Breast epithelium (tissue), 4 donors: ENCODE results near the gene DTNB. TPM values are rescaled to one million over a fixed set of nuclear protein-coding genes. Genes with fewer than 3 reads are reported as not detected.

Experiments
- DNase-seq, 2 donors: peaks; one replicate each; pipeline ENCODE4 v3.0.0-alpha.2; 2019; ENCODE audit warnings: low spot score in 2 of 2
- H3K27ac ChIP-seq, 2 donors: fragments of 200-600 bp; sonication (generic) in 1 of 2; one replicate each; pipeline ENCODE4 v1.5.1; 2016 to 2019; ENCODE audit warnings: mild to moderate bottlenecking in 1 of 2
- H3K27me3 ChIP-seq, 2 donors: fragments of 200-600 bp; sonication (generic) in 1 of 2; one replicate each; pipeline versions ENCODE4 v1.5.1 to v1.6.0; 2017 to 2019; ENCODE audit warnings: control low read depth in 1 of 2, mild to moderate bottlenecking in 1 of 2
- H3K36me3 ChIP-seq: fragments of 200-600 bp; one replicate; pipeline ENCODE4 v1.5.1; 2019
- H3K4me1 ChIP-seq, 2 donors: fragments of 200-600 bp; sonication (generic); one replicate each; pipeline ENCODE4 v1.5.1; 2016 to 2019; ENCODE audit warnings: control low read depth in 1 of 2
- H3K4me3 ChIP-seq, 3 donors: fragments of 200-600 bp; sonication (generic); 1 replicate in 2 of 3; 2 replicates in 1 of 3; pipeline ENCODE4 v1.5.1; 2016 to 2019; ENCODE audit warnings: mild to moderate bottlenecking in 3 of 3, moderate library complexity in 2 of 3
- H3K9me3 ChIP-seq, 2 donors: fragments of 200-600 bp; sonication (generic) in 1 of 2; one replicate each; pipeline ENCODE4 v1.5.1; 2016 to 2019; ENCODE audit warnings: control low read depth in 1 of 2
- POLR2A ChIP-seq: fragments of 450-650 bp; IDR thresholded peaks from one replicate; pipeline ENCODE4 v1.6.1; 2016; ENCODE audit warnings: antibody characterized with exemption, mild to moderate bottlenecking, moderate library complexity
- POLR2AphosphoS5 ChIP-seq, 3 donors: sonication (generic); formaldehyde crosslinking; IDR thresholded peaks; one replicate each; pipeline ENCODE4 v1.6.1; 2017; ENCODE audit warnings: antibody characterized with exemption in 3 of 3
- intact Hi-C: fragments of 100-400 bp; cut with DNase I; formaldehyde crosslinking; loops from one replicate; pipeline ENCODE4 v1.15.1; 2023; ENCODE audit warnings: low total_unique reads
- total RNA-seq, 3 donors: library from RNA; depleted of rRNA; stranded (reverse); fragments of >200 nt; gene quantifications; one replicate each; pipeline ENCODE4 v1.1.0, GENCODE V29; 2016
- TF ChIP-seq, protein P1 (sequence below), 3 donors: fragments of 450-650 bp; IDR thresholded peaks; one replicate each; pipeline ENCODE4 v1.5.1; 2016 to 2017; ENCODE audit warnings: antibody characterized with exemption in 3 of 3, mild to moderate bottlenecking in 3 of 3, moderate library complexity in 3 of 3

DTNB gene
- total RNA-seq, 3 donors from 2014 or later: 7.8 to 63.4 (median 44.9) TPM

DNA sequence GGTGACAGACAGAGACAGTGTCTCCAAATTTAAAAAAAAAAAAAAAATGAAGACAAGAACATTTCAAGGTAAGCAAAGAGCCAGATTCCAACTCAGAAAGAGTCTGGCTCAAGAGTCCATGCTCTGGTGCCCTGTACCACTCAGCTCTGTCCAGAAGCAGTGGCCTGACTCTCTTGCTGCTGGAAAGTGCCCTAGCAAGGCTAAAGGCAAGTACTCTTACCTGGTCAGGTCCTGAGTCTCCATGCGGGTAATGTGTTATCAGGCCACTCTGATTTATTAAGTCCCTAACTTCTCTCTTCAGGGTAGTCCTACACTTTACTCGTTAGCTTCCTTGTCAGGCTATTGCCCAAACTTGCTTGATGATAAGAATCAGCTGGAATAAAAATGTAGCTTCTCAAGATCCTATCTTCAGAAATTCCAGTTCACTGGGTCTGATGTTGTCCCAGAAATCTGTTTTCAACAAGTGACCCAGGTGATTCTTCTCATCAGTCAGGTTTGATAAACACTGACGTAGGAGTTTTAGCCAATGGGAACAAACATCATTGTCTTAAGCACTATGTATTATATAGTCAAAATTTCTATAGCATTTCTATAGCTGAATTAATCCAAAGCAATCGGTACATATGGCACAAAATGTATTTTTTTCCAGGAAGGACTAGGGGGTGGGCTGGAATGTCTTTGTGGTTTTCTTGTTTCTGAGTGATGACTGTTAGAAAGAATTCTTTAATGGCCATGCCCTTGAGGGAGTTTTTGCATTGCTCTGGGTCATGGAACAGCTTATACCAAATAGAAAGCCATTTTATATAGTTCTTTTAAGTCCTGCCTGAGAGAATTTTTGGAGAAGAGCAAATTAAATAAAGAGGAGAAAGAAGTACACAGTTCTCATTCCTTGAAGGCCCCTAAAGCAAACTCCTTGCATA is 191.7 kb downstream of the DTNB start:
- H3K36me3 ChIP-seq: no peaks in the 10 kb centered on the region
- H3K9me3 ChIP-seq: no peaks in the 10 kb centered on the region
- no peak for DNase-seq
- TF ChIP-seq POLR2A (no peak), POLR2AphosphoS5 (IDR thresholded peaks at IDR 0.05) (no peak)
- TF ChIP-seq, protein P1, sequence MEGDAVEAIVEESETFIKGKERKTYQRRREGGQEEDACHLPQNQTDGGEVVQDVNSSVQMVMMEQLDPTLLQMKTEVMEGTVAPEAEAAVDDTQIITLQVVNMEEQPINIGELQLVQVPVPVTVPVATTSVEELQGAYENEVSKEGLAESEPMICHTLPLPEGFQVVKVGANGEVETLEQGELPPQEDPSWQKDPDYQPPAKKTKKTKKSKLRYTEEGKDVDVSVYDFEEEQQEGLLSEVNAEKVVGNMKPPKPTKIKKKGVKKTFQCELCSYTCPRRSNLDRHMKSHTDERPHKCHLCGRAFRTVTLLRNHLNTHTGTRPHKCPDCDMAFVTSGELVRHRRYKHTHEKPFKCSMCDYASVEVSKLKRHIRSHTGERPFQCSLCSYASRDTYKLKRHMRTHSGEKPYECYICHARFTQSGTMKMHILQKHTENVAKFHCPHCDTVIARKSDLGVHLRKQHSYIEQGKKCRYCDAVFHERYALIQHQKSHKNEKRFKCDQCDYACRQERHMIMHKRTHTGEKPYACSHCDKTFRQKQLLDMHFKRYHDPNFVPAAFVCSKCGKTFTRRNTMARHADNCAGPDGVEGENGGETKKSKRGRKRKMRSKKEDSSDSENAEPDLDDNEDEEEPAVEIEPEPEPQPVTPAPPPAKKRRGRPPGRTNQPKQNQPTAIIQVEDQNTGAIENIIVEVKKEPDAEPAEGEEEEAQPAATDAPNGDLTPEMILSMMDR (IDR thresholded peaks at IDR 0.05): no peak
- no peak overlapping the region for H3K4me3 ChIP-seq
- intact Hi-C loops: no loop called here
- H3K27me3 ChIP-seq: no peaks in the 10 kb centered on the region
- H3K27ac ChIP-seq: peak overlapping the region; percentile 45 to 66
- peaks cover 0 to 11% of the 10 kb centered on the region in 2 donors for H3K4me1 ChIP-seq

DNA sequence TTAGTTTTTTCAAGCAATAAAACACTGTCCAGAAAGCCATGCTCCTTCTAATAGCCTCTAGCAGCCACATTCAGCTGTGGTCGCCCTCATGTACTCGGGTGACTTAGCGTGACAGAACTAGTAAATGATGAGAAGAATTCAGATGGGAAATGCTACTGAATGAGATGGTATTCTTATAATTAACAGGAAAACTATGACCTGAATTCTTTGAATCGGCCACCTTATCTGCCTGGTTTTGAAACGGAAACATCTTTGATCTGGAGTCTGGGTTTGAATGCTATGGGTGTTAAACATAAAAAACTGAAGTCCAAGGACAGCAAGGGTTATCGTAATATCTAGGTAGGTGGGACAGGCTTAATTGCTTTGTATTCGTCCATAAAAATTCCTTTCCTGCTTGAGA is 192.8 kb downstream of the DTNB start:
- intact Hi-C loops: no loop called here
- Histone ChIP-seq H3K4me1 (peaks cover 0 to 11% of the 10 kb centered on the region in 2 donors), H3K4me3 (no peak overlapping the region), H3K9me3 (peaks cover 5 to 7% of the 10 kb centered on the region in 2 donors), H3K27me3 (no peaks in the 10 kb centered on the region), H3K27ac (peak overlapping the region; percentile 64 to 66), H3K36me3 (no peaks in the 10 kb centered on the region)
- no peak for TF ChIP-seq POLR2A
- TF ChIP-seq, protein P1 (IDR thresholded peaks at IDR 0.05): no peak
- no peak for TF ChIP-seq POLR2AphosphoS5 (IDR thresholded peaks at IDR 0.05)
- no peak for DNase-seq

DNA sequence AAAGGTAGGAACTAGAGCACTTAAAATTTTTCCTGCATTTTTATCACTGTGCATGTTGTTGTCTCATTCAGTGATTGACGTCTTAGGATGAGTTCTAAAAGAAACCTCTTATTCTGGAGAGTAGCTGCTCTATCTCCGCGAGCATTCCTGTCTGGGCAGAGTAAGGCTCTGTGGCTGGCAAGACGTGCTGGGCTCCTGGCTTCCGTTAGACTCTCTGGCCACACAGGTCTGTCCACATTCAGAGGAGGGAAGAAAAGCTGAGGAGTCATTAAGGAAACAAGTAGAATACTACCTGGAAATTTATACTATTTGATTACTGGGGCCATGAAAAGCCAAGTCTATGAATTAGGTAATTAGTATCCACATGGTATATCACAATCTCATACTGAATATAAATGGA is 193.6 kb downstream of the DTNB start:
- TF ChIP-seq POLR2A (no peak), POLR2AphosphoS5 (IDR thresholded peaks at IDR 0.05) (no peak)
- TF ChIP-seq, protein P1 (IDR thresholded peaks at IDR 0.05): no peak
- intact Hi-C loops: no loop called here
- Histone ChIP-seq H3K4me1 (peaks cover 0 to 11% of the 10 kb centered on the region in 2 donors), H3K27ac (peak overlapping the region; percentile 64 to 66), H3K27me3 (no peaks in the 10 kb centered on the region), H3K9me3 (peaks cover 9 to 11% of the 10 kb centered on the region in 2 donors), H3K4me3 (no peak overlapping the region), H3K36me3 (no peaks in the 10 kb centered on the region)
- DNase-seq: peak in 1 of 2 donors; percentile 60

DNA sequence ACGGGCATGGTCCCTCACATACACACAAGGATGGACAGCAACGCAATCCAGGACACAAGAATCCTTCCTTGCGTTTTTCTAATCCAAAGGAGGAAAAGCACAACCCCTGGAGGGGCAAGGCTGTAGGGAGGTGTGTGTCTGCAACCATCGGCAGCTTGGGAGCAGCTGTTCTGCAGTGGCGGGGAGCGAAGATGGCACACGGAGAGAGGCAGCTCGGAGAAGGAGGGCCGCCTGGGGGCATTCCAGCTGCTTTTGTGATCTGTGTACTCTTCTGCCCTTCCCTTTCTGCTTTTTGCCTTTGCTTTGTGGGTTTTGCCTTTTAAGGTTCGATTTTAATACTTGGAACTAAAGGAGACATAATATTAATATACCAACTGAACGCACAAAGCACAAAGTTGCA is 194.6 kb downstream of the DTNB start:
- peaks cover 0 to 8% of the 10 kb centered on the region in 2 donors for H3K4me1 ChIP-seq
- H3K27ac ChIP-seq: no peak overlapping the region
- H3K9me3 ChIP-seq: peaks cover 9 to 11% of the 10 kb centered on the region in 2 donors
- H3K4me3 ChIP-seq: no peak overlapping the region
- H3K27me3 ChIP-seq: no peaks in the 10 kb centered on the region
- no peak for DNase-seq
- no peak for TF ChIP-seq POLR2AphosphoS5 (IDR thresholded peaks at IDR 0.05)
- TF ChIP-seq, protein P1 (IDR thresholded peaks at IDR 0.05): no peak
- TF ChIP-seq POLR2A: no peak
- H3K36me3 ChIP-seq: no peaks in the 10 kb centered on the region
- intact Hi-C loops: no loop called here

DNA sequence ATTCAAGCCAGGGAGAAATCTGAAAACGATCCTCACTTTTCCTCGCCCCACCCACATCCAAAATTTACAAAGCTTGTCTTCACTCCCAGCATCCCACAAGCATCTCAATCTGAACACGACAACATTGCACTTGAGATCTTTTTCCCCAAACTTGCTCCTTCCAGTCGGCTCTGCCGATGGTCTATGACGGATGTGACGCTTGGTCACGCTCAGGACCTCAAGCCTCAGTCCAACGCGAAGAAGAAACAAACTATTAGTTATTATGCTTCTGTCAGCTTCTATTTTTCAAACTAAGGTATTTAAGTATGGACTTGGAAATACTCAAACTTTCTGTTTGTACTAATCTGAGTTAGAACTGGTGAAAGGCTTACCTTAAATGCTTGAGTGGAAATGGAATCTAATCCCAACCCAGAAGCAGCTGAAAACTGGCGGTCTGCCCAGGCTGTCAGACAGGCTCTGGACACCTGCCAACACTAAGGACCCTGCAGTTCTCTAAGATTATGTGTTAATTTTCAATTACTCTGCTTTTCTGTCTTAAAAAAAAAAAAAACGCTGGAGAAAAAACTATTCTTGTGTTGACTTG is 199.5 kb downstream of the DTNB start:
- no peak for DNase-seq
- Histone ChIP-seq H3K27me3 (no peaks in the 10 kb centered on the region), H3K4me3 (no peak overlapping the region), H3K9me3 (peaks cover 9 to 11% of the 10 kb centered on the region in 2 donors), H3K36me3 (no peaks in the 10 kb centered on the region), H3K27ac (no peak overlapping the region), H3K4me1 (no peaks in the 10 kb centered on the region)
- TF ChIP-seq, protein P1 (IDR thresholded peaks at IDR 0.05): no peak
- TF ChIP-seq POLR2AphosphoS5 (IDR thresholded peaks at IDR 0.05): no peak
- no peak for TF ChIP-seq POLR2A
- intact Hi-C loops: no loop called here
